Eye (tissue), 1 donor: ENCODE data around the gene ZC3H12D.

Experiments used
- DNase-seq: peaks from one replicate; pipeline ENCODE4 v3.0.0-alpha.2; 2015

The ZC3H12D gene

DNA sequence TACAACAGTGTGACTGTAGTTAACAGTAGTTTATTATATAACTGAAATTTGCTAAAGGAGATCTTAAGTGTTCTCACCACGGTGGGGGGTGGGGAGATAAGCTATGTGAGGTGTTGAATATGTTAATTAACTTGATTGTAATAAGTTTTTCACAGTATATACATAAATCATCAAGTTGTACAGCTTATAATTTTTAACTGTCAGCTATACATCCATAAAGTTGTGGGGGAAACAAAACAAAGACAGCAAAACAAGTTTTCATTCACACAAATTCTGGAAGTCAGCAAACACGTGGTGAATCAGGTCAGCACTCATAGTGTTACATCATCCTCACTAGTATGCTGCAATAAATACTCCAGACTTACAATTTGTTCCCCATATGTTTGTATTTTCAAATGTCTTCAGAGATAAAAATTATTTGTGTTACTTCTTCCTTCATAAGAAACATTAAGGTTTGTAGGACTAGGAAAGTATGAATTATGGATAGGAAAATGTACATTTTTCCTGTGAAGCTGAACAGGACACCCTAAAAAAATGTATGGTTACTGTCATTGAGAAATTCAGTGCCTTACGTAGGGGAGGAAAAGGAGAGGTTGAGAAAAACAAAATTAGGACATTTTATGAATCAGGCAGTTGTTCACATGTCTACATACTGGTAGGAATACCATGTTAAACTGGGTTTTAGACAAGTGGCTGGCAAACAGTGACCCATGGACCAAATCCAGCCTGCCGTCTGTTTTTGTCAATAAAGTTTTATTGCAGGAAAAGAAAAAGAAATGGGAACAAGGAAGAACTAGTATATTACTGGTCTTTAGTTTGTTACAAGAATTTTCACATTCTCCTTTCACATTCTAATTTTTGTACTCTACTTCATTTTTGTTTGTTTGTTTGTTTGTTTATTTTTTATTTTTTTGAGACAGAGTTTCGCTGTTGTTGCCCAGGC is 78.7 kb downstream of the ZC3H12D start:
- DNase-seq, result no peak

DNA sequence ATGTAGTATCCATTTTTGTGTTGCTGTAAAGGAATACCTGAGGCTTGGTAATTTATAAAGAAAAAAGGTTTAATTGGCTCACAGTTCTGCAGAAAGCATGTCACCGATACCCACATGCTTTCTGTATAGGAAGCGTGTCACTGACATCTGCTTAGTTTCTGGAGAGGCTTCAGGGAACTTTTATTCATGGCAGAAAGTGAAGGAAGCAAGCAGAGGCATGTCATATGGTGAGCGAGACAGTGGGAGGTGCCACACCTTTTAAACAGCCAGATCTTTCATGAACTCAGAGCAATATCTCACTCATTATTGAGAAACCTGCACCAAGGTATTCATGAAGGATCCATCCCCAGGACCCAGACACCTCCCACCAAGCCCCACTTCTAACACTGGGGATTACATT is 81.3 kb downstream of the ZC3H12D start:
- DNase-seq, result no peak

DNA sequence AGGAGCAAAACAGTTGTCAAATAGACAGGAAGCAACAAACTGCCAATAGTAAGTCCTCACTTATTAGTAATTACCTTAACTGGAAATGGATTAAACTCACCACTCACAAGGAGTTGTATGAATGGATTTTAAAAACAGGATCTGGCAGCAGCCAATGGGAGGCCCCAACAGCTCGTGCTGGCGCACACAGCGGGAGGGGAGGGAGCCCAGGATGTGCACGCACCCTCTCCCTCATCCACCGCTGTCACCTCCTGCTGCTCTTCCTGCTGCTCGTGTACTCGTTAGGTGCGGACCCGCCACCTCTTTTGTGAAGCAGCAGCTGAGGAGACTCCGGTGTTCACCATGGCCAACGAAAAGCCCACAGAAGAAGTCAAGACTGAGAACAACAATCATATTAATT is 84.8 kb downstream of the ZC3H12D start, which contains the start of gene SUMO4:
SUMO4 (plus strand) TSS at position 213 of the 400 bp plus-strand sequence; CDS start at position 343, 130 bp downstream.
- no peak for DNase-seq

DNA sequence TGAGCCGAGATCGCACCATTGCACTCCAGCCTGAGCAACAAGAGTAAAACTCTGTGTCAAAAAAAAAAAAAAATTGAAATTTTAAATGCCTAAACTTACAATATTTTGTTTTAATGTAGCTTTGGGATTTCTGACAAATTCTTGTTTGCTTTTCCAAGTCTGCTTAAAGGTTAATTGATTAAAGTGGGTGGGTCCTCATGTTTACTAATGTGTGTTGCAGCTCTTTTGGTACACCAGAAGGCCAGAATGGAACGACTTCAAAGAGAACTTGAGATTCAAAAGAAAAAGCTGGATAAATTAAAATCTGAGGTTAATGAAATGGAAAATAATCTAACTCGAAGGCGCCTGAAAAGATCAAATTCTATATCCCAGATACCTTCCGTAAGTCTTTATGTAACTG is 87.4 kb downstream of the ZC3H12D start:
- no peak for DNase-seq
